HepG2 (cell line): Measurements from ENCODE around the gene KIF3A.

Experiments
- CBX1 ChIP-seq: IDR thresholded peaks from one replicate; pipeline ENCODE4 v1.6.1; 2016; ENCODE audit warnings: antibody characterized with exemption, low read depth
- EP300 ChIP-seq, 3 experiments: sonication (generic) in 1 of 3; formaldehyde crosslinking in 1 of 3; IDR thresholded peaks; 2 replicates each; pipeline versions ENCODE4 v1.5.1 to v1.6.1; 2011 to 2020; ENCODE audit warnings: low read depth in 2 of 3, low read length in 2 of 3, borderline replicate concordance in 1 of 3, improper control_type of control experiment in 1 of 3, mild to moderate bottlenecking in 1 of 3, missing genetic modification reagents in 1 of 3, moderate library complexity in 1 of 3
- HDAC1 ChIP-seq: sonication (generic); formaldehyde crosslinking; IDR thresholded peaks from 2 replicates; pipeline ENCODE4 v1.5.1; 2020; ENCODE audit warnings: mild to moderate bottlenecking, missing genetic modification reagents
- HNRNPUL1 ChIP-seq: fragments of 200-400 bp; formaldehyde crosslinking; IDR thresholded peaks from 2 replicates; pipeline ENCODE4 v1.6.1; 2017; ENCODE audit warnings: low read depth, mild to moderate bottlenecking, low read length, moderate library complexity
- RBM22 ChIP-seq: fragments of 200-400 bp; formaldehyde crosslinking; optimal IDR thresholded peaks from 2 replicates; pipeline ENCODE3; 2017; ENCODE audit warnings: mild to moderate bottlenecking, low read length, moderate library complexity
- SOX13 ChIP-seq, 3 experiments: fragments of 450-650 bp in 1 of 3; sonication (generic) in 1 of 3; formaldehyde crosslinking in 1 of 3; IDR thresholded peaks in 2 of 3; conservative IDR thresholded peaks in 1 of 3; 2 replicates each; pipeline versions ENCODE4 v1.5.0 to v1.6.1; 2016 to 2020; ENCODE audit warnings: antibody characterized with exemption in 1 of 3, mild to moderate bottlenecking in 1 of 3, missing compliant biosample characterization in 1 of 3, missing genetic modification reagents in 1 of 3, moderate library complexity in 1 of 3
- ZNF678 ChIP-seq: sonication (generic); formaldehyde crosslinking; IDR thresholded peaks from 2 replicates; pipeline ENCODE4 v1.4.0; 2020; ENCODE audit warnings: mild to moderate bottlenecking, missing genetic modification reagents
- TF ChIP-seq, protein P1 (sequence below): sonication (generic); formaldehyde crosslinking; IDR thresholded peaks from 2 replicates; pipeline ENCODE4 v1.5.0; 2020; ENCODE audit warnings: mild to moderate bottlenecking, missing genetic modification reagents
- TF ChIP-seq, protein P2 (sequence below): IDR thresholded peaks from 2 replicates; pipeline ENCODE4 v1.6.1; 2016; ENCODE audit warnings: low read depth

DNA sequence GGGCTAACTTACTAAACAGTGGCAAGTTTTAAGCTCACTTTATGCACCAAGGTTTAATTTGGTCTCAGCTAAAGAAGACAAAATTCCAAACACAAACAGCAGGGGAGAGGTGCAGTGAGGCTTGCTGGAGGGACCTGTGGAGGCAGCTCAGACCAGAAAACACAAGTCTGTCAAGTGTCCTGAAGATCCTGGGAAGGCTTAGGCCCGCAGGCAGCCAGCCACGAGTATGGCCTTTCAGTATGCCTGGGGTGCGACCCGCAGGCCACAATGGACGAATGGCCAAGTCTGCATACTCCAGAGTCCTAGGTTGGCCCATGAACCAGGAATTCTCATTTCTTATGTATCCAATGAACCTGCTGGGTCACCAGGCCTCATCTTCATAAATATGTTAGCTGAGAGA, 19.2 kb upstream of the KIF3A start:
- TF ChIP-seq ZNF678 (no peak), RBM22 (no peak), HDAC1 (CRISPR knock-in tag) (no peak), HNRNPUL1 (no peak), EP300 (IDR thresholded peaks at IDR 0.05; ENCODE audit: low read depth in 2 of 2, low read length in 2 of 2) (no peak), EP300 (CRISPR knock-in tag; IDR thresholded peaks at IDR 0.05; ENCODE audit: borderline replicate concordance) (no peak), CBX1 (no peak), SOX13 (IDR thresholded peaks at IDR 0.05) (no peak), SOX13 (CRISPR knock-in tag; conservative IDR thresholded peaks at IDR 0.05 in 1 of 2, IDR thresholded peaks at IDR 0.05 in 1 of 2) (no peak)
- TF ChIP-seq, protein P1, sequence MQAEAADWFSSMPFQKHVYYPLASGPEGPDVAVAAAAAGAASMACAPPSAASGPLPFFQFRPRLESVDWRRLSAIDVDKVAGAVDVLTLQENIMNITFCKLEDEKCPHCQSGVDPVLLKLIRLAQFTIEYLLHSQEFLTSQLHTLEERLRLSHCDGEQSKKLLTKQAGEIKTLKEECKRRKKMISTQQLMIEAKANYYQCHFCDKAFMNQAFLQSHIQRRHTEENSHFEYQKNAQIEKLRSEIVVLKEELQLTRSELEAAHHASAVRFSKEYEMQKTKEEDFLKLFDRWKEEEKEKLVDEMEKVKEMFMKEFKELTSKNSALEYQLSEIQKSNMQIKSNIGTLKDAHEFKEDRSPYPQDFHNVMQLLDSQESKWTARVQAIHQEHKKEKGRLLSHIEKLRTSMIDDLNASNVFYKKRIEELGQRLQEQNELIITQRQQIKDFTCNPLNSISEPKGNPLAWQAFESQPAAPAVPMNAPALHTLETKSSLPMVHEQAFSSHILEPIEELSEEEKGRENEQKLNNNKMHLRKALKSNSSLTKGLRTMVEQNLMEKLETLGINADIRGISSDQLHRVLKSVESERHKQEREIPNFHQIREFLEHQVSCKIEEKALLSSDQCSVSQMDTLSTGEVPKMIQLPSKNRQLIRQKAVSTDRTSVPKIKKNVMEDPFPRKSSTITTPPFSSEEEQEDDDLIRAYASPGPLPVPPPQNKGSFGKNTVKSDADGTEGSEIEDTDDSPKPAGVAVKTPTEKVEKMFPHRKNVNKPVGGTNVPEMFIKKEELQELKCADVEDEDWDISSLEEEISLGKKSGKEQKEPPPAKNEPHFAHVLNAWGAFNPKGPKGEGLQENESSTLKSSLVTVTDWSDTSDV (CRISPR knock-in tag): no peak
- TF ChIP-seq, protein P2, sequence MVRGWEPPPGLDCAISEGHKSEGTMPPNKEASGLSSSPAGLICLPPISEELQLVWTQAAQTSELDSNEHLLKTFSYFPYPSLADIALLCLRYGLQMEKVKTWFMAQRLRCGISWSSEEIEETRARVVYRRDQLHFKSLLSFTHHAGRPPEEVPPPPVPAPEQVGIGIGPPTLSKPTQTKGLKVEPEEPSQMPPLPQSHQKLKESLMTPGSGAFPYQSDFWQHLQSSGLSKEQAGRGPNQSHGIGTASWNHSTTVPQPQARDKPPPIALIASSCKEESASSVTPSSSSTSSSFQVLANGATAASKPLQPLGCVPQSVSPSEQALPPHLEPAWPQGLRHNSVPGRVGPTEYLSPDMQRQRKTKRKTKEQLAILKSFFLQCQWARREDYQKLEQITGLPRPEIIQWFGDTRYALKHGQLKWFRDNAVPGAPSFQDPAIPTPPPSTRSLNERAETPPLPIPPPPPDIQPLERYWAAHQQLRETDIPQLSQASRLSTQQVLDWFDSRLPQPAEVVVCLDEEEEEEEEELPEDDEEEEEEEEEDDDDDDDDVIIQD (CRISPR knock-in tag): no peak
